HFF-Myc (cell line): ENCODE measurements around the gene FLII.

ENCODE experiments used
- DNase-seq: peaks from one replicate; pipeline ENCODE4 v3.0.0-alpha.2; 2011; ENCODE audit warnings: low read depth; ENCODE audit errors: extremely low read depth
- H3K4me3 ChIP-seq: replicated peaks from 2 replicates; pipeline ENCODE4 v1.5.1; 2011; ENCODE audit warnings: low read depth, mild to moderate bottlenecking, control low read depth, low read length
- TF ChIP-seq, protein P1 (sequence below): IDR thresholded peaks from 2 replicates; pipeline ENCODE4 v1.5.1; 2012; ENCODE audit warnings: mild to moderate bottlenecking, low read depth, low read length, control low read depth; ENCODE audit errors: missing control alignments

Gene FLII

GRCh38 chr17:18250259-18250658 is 8.3 kb downstream of the FLII start:
- TF ChIP-seq, protein P1, sequence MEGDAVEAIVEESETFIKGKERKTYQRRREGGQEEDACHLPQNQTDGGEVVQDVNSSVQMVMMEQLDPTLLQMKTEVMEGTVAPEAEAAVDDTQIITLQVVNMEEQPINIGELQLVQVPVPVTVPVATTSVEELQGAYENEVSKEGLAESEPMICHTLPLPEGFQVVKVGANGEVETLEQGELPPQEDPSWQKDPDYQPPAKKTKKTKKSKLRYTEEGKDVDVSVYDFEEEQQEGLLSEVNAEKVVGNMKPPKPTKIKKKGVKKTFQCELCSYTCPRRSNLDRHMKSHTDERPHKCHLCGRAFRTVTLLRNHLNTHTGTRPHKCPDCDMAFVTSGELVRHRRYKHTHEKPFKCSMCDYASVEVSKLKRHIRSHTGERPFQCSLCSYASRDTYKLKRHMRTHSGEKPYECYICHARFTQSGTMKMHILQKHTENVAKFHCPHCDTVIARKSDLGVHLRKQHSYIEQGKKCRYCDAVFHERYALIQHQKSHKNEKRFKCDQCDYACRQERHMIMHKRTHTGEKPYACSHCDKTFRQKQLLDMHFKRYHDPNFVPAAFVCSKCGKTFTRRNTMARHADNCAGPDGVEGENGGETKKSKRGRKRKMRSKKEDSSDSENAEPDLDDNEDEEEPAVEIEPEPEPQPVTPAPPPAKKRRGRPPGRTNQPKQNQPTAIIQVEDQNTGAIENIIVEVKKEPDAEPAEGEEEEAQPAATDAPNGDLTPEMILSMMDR, result no peak
- DNase-seq, result no peak

GRCh38 chr17:18248811-18249210 is 9.7 kb downstream of the FLII start:
- DNase-seq, result no peak
- TF ChIP-seq, protein P1, result no peak

More at GRCh38 chr17:18250259-18250658, 8.3 kb downstream of the FLII start:
- H3K4me3 ChIP-seq, result no peak overlapping the region

DNA sequence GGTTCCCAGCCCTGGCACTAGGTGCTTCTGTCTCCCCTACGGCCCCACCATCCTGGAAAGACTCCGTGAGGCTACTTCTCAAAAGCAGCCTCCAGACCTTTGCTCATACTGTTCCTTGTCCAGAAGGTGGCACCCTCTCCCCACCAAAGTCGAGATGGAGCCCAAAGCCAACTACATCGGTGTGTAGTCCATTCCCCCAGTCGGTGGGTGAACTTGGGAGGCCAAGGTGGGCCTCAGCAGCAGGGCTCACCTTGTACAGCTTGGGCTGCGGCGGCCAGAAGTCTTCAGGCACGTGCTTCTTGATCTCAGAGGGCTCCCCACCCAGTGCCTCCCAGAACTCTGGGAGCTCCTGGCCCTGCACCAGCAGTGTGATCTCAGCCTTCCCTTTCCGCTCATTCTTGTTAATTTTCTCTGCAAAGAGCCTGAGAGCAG is 10.2 kb downstream of the FLII start:
- DNase-seq, result peak; percentile 42
- TF ChIP-seq, protein P1, result peak; percentile 70
- H3K4me3 ChIP-seq, result no peak overlapping the region

More at GRCh38 chr17:18248811-18249210, 9.7 kb downstream of the FLII start:
- H3K4me3 ChIP-seq, result no peak overlapping the region

DNA sequence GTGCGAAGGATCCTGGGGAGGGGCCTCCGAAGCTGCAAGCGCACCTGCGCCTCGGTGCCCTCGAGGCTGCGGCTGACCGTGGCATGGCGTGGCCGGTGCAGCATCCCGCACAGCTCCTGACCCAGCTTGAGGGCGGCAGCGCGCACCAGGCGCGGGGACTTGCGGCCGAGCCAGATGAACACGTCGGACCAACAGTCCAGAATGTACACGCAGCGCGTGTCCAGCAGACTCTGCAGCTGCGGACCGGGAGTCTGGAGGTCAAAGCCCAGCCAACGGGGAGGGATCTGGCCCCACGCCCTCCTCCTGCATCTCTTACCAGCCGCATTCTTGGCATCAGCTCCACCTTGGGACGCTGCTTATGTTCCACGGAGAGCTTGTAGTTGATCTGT is 10.9 kb downstream of the FLII start:
- TF ChIP-seq, protein P1, result no peak
- H3K4me3 ChIP-seq, result no peak overlapping the region
- DNase-seq, result no peak

GRCh38 chr17:18246880-18247612 is 11.5 kb downstream of the FLII start:
- no peak for DNase-seq
- TF ChIP-seq, protein P1, result no peak
- no peak overlapping the region for H3K4me3 ChIP-seq

DNA sequence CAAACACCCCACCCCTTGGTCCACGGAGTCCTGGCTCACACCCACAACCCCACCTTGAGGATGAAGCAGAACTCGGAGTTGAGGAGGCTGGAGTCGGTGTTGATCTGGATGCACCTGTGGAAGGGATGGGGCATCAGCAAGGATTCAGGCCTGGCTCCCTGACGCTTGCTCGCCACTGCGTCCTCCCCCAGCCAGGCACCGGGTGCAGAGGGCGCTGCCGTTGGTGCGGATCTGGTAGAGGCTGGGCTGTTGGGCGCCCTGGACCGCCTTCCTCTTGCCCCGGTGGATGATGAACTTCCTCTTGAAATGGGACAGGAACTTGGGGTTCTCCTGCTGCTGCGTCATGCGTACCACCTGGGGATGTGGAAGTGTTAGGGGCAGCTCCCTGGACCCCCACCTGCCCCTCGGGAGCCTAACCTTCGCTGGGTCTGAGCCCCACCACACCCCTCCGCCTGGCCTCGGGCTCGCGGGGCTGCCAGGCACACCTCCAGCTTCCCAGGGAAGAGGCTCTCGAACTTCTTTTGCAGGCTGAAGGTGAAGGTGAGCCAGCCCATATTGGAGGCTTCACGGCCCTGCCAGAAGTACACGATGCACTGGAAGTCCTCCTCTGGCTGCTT is 12.3 kb downstream of the FLII start:
- no peak overlapping the region for H3K4me3 ChIP-seq
- DNase-seq, result no peak
- TF ChIP-seq, protein P1, result no peak
